MM.1S (cell line): ENCODE measurements around the gene HSD3B1.

ENCODE experiments used
- DNase-seq: peaks from one replicate; pipeline ENCODE4 v3.0.0-alpha.2; 2015
- H2AFZ ChIP-seq: fragments of 300-600 bp; sonication (generic); 2 replicates; pipeline ENCODE4 v1.6.0; 2016; ENCODE audit warnings: antibody characterized with exemption, low read length
- H3F3A ChIP-seq: fragments of 300-600 bp; sonication (generic); 2 replicates; pipeline ENCODE4 v1.6.1; 2016; ENCODE audit warnings: mild to moderate bottlenecking, antibody characterized with exemption, low read length, moderate library complexity, mixed read lengths; ENCODE audit not compliant: insufficient read depth
- H3K27ac ChIP-seq: fragments of 300-600 bp; sonication (generic); 2 replicates; pipeline ENCODE4 v1.5.1; 2016; ENCODE audit warnings: mild to moderate bottlenecking, low read length
- H3K27me3 ChIP-seq: fragments of 300-600 bp; sonication (generic); replicated peaks from 2 replicates; pipeline ENCODE4 v1.6.0; 2016; ENCODE audit warnings: low read length; ENCODE audit not compliant: insufficient read depth
- H3K36me3 ChIP-seq: fragments of 300-600 bp; sonication (generic); replicated peaks from 2 replicates; pipeline ENCODE4 v1.6.1; 2016; ENCODE audit warnings: mild to moderate bottlenecking, low read length, mixed read lengths; ENCODE audit not compliant: insufficient read depth
- H3K4me1 ChIP-seq: fragments of 300-600 bp; sonication (generic); 2 replicates; pipeline ENCODE4 v1.6.1; 2016; ENCODE audit warnings: low read length, mixed read lengths
- H3K4me2 ChIP-seq: fragments of 300-600 bp; sonication (generic); 2 replicates; pipeline ENCODE4 v1.6.0; 2016; ENCODE audit warnings: low read depth, low read length
- H3K4me3 ChIP-seq: fragments of 300-600 bp; sonication (generic); 2 replicates; pipeline ENCODE4 v1.5.1; 2016; ENCODE audit warnings: low read length, mixed read lengths
- H3K79me2 ChIP-seq: fragments of 300-600 bp; sonication (generic); 2 replicates; pipeline ENCODE4 v1.6.1; 2016; ENCODE audit warnings: mixed run types, low read length, mixed read lengths
- H3K9ac ChIP-seq: fragments of 300-600 bp; sonication (generic); 2 replicates; pipeline ENCODE4 v1.6.1; 2016; ENCODE audit warnings: low read length, mixed read lengths
- H3K9me2 ChIP-seq: fragments of 300-600 bp; sonication (generic); replicated peaks from 2 replicates; pipeline ENCODE4 v1.6.1; 2016; ENCODE audit warnings: mild to moderate bottlenecking, low read length, mixed read lengths; ENCODE audit not compliant: insufficient read depth
- H3K9me3 ChIP-seq: fragments of 300-600 bp; sonication (generic); replicated peaks from 2 replicates; pipeline ENCODE4 v1.6.1; 2016; ENCODE audit warnings: mild to moderate bottlenecking, low read length, mixed read lengths; ENCODE audit not compliant: insufficient read depth
- H4K20me1 ChIP-seq: fragments of 300-600 bp; sonication (generic); 2 replicates; pipeline ENCODE4 v1.6.1; 2016; ENCODE audit warnings: mild to moderate bottlenecking, low read length, moderate library complexity, mixed read lengths; ENCODE audit not compliant: insufficient read depth
- EZH2 ChIP-seq: fragments of 300-600 bp; sonication (generic); optimal IDR thresholded peaks from 2 replicates; pipeline ENCODE3; 2017; ENCODE audit warnings: low read depth, mild to moderate bottlenecking, antibody characterized with exemption, low read length, mixed read lengths
- EZH2phosphoT487 ChIP-seq: fragments of 300-600 bp; sonication (generic); IDR thresholded peaks from 2 replicates; pipeline ENCODE4 v1.6.1; 2018; ENCODE audit warnings: antibody characterized with exemption, low read length
- TF ChIP-seq, protein P1 (sequence below): fragments of 300-600 bp; sonication (generic); IDR thresholded peaks from 2 replicates; pipeline ENCODE4 v1.5.1; 2016; ENCODE audit warnings: antibody characterized with exemption, low read length, mixed read lengths

HSD3B1 gene

DNA sequence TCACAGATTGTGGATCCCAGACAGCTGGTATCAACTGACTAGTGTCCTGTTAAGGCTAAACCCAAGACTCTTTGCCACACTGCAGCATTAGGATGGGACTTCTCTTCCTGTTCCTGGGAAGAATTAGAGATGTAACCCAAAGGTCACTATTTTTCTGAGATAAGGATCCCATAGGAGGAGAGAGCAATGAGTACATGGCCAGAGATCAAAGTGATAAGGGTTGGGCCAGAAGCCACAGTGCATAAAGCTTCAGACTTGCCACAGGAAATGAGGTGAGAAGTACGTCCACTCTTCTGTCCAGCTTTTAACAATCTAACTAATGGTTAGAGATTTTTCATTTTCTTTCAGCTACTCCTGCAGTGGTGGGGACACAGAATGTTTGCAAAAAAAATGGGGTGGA is at the start of gene HSD3B1:
HSD3B1 (plus strand) TSS at position 270 of the 400 bp plus-strand sequence. CDS start 267 bp downstream, outside the sequence.
- Histone ChIP-seq H3K4me2 (no peak within 1 kb of the TSS), H3F3A (no peaks in the 10 kb centered on the region), H3K27ac (no peak within 1 kb of the TSS), H3K79me2 (no peaks in the 10 kb centered on the region), H3K9ac (no peak within 1 kb of the TSS), H3K4me1 (no peaks in the 10 kb centered on the region), H3K9me3 (no peaks in the 10 kb centered on the region), H3K9me2 (no peaks in the 10 kb centered on the region), H3K4me3 (no peak within 1 kb of the TSS), H3K36me3 (no peaks in the 10 kb centered on the region), H3K27me3 (no peaks in the 10 kb centered on the region), H4K20me1 (no peaks in the 10 kb centered on the region), H2AFZ (no peak within 1 kb of the TSS)
- no peak for DNase-seq
- TF ChIP-seq EZH2 = no peak
- no peak for TF ChIP-seq EZH2phosphoT487
- TF ChIP-seq, protein P1, sequence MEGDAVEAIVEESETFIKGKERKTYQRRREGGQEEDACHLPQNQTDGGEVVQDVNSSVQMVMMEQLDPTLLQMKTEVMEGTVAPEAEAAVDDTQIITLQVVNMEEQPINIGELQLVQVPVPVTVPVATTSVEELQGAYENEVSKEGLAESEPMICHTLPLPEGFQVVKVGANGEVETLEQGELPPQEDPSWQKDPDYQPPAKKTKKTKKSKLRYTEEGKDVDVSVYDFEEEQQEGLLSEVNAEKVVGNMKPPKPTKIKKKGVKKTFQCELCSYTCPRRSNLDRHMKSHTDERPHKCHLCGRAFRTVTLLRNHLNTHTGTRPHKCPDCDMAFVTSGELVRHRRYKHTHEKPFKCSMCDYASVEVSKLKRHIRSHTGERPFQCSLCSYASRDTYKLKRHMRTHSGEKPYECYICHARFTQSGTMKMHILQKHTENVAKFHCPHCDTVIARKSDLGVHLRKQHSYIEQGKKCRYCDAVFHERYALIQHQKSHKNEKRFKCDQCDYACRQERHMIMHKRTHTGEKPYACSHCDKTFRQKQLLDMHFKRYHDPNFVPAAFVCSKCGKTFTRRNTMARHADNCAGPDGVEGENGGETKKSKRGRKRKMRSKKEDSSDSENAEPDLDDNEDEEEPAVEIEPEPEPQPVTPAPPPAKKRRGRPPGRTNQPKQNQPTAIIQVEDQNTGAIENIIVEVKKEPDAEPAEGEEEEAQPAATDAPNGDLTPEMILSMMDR = no peak

DNA sequence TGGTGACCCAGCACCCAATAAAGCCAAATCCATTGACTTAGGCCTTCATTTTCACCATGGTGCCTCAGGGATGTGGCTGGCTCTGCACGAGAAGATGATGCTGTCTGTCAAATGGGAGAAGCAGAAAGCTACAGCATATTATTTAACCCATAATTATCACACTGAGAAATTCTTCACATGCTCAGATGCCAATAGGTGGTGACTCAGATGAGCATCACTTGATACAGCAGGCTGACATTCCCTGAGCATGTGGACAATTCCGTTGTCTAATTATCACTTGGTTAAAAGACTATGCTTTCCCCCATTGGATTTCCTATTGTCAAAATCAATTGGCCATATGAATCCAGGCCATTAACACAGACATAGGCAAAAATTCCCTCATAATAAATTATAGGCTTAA is 44.0 kb upstream of the HSD3B1 start:
- no peaks in the 10 kb centered on the region for H3K9me2 ChIP-seq
- no peaks in the 10 kb centered on the region for H3K4me1 ChIP-seq
- no peaks in the 10 kb centered on the region for H3K36me3 ChIP-seq
- no peaks in the 10 kb centered on the region for H3K9me3 ChIP-seq
- H3K79me2 ChIP-seq = no peaks in the 10 kb centered on the region
- no peak overlapping the region for H3K4me2 ChIP-seq
- no peak overlapping the region for H2AFZ ChIP-seq
- no peaks in the 10 kb centered on the region for H3K27me3 ChIP-seq
- H3K27ac ChIP-seq = no peak overlapping the region
- H3K4me3 ChIP-seq = no peak overlapping the region
- H4K20me1 ChIP-seq = no peaks in the 10 kb centered on the region
- H3K9ac ChIP-seq = no peak overlapping the region
- H3F3A ChIP-seq = no peaks in the 10 kb centered on the region
- TF ChIP-seq EZH2phosphoT487 (no peak), EZH2 (no peak)
- TF ChIP-seq, protein P1 = no peak
- no peak for DNase-seq

DNA sequence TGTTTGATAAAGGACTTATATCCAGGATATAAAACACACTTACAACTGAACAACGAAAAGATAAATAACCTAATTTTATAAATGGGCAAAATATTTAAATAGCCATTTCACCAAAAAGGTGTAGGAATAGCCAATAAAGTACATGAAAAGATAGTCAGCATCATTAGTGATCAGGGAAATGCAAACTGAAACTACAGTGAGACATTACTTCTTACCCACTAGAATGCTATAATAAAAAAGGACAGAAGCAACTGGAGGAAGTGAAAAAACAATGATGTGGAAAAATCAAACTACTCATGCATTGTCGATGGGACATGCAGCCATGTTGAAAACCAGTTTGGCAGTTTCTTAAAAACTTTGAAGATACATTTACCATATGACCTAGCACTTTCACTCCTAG is 43.4 kb upstream of the HSD3B1 start:
- Histone ChIP-seq H3K36me3 (no peaks in the 10 kb centered on the region), H3K27me3 (no peaks in the 10 kb centered on the region), H3K4me2 (no peak overlapping the region), H3K79me2 (no peaks in the 10 kb centered on the region), H3K4me1 (no peaks in the 10 kb centered on the region), H3K9me3 (no peaks in the 10 kb centered on the region), H4K20me1 (no peaks in the 10 kb centered on the region), H3K27ac (no peak overlapping the region), H3K9me2 (no peaks in the 10 kb centered on the region), H2AFZ (no peak overlapping the region), H3K4me3 (no peak overlapping the region), H3F3A (no peaks in the 10 kb centered on the region), H3K9ac (no peak overlapping the region)
- TF ChIP-seq, protein P1 = no peak
- no peak for TF ChIP-seq EZH2
- TF ChIP-seq EZH2phosphoT487 = no peak
- DNase-seq = no peak
